Measurements from ENCODE around the gene CAMK2D.

- TF ChIP-seq CTCF (IDR thresholded peaks at IDR 0.05) (no peak), EP300 (IDR thresholded peaks at IDR 0.05) (no peak), POLR2A (IDR thresholded peaks at IDR 0.05) (no peak), POLR2AphosphoS5 (IDR thresholded peaks at IDR 0.05) (no peak)
These were observed 10.8 kb downstream of the CAMK2D start for GRCh38 chr4:113750734-113751133.

All from sigmoid colon (tissue), 4 donors.